A549 (cell line): ENCODE results near the gene PRR12. TPM values are rescaled to one million over a fixed set of nuclear protein-coding genes. Genes with fewer than 3 reads are reported as not detected.

Source experiments
- ATAC-seq, 2 experiments: fragments of 200-7000 bp in 1 of 2; fragments of >200 bp in 1 of 2; cut with Nextera tagmentation in 1 of 2; cut with Tn5 transposase in 1 of 2; 3 replicates each; pipeline versions ENCODE4 v1.8.0 to v1.9.1; 2018 to 2020; ENCODE audit warnings: mild to moderate bottlenecking in 1 of 2, moderate library complexity in 1 of 2
- CTCF ChIA-PET: fragments of 300-600 bp; sonication (Branson Sonifier 250); formaldehyde crosslinking; extraction: SDS; loops from one replicate; lab custom pipeline; 2021; ENCODE audit warnings: antibody characterized with exemption, inconsistent platforms; lab: Yijun Ruan, JAX
- POLR2A ChIA-PET: fragments of 350-600 bp; formaldehyde crosslinking; extraction: SDS; loops from one replicate; lab custom pipeline; 2021; ENCODE audit warnings: antibody characterized with exemption, inconsistent platforms; lab: Yijun Ruan, JAX
- DNase-seq, 2 experiments: peaks; one replicate each; pipeline versions ENCODE4 v3.0.0 to v3.0.0-alpha.2; 2011 to 2016; ENCODE audit warnings: low read depth in 1 of 2, low spot score in 1 of 2
- FAIRE-seq: peaks from 2 replicates; lab custom pipeline; 2011; peaks lifted over from hg19 to GRCh38; lab: Jason Lieb, UNC
- H3K27ac ChIP-seq, 2 experiments: fragments of >200 bp; sonication (Bioruptor Twin); formaldehyde crosslinking; 3 replicates each; pipeline ENCODE4 v1.5.1; 2016 to 2017
- H3K4me1 ChIP-seq: fragments of >200 bp; sonication (Bioruptor Twin); formaldehyde crosslinking; 3 replicates; pipeline ENCODE4 v1.6.1; 2016
- H3K4me2 ChIP-seq: fragments of >200 bp; sonication (Bioruptor Twin); formaldehyde crosslinking; 3 replicates; pipeline ENCODE4 v1.6.1; 2016
- H3K4me3 ChIP-seq: fragments of >200 bp; sonication (Bioruptor Twin); formaldehyde crosslinking; 3 replicates; pipeline ENCODE4 v1.5.1; 2016
- H3K9me3 ChIP-seq: fragments of >200 bp; sonication (Bioruptor Twin); formaldehyde crosslinking; 3 replicates; pipeline ENCODE4 v1.6.1; 2016
- CHD2 ChIP-seq: fragments of 150-350 bp; IDR thresholded peaks from 2 replicates; pipeline ENCODE4 v1.6.1; 2014; ENCODE audit warnings: low read length; ENCODE audit not compliant: partially characterized antibody
- EHMT2 ChIP-seq: fragments of 200-600 bp; sonication (generic); IDR thresholded peaks from 2 replicates; pipeline ENCODE4 v1.6.1; 2016; ENCODE audit warnings: antibody characterized with exemption, low read depth, mild to moderate bottlenecking, moderate library complexity
- ESRRA ChIP-seq: fragments of 150-350 bp; IDR thresholded peaks from 2 replicates; pipeline ENCODE4 v1.6.1; 2014; ENCODE audit warnings: mild to moderate bottlenecking, low read length, borderline replicate concordance
- FOXS1 ChIP-seq: fragments of 250-450 bp; sonication (Bioruptor Pico); IDR thresholded peaks from 2 replicates; pipeline ENCODE4 v1.5.0; 2020; ENCODE audit warnings: mild to moderate bottlenecking, moderate library complexity
- GATA3 ChIP-seq: IDR thresholded peaks from 2 replicates; pipeline ENCODE4 v1.6.1; 2012; ENCODE audit warnings: borderline replicate concordance
- JUNB ChIP-seq: fragments of >200 bp; sonication (Bioruptor Twin); formaldehyde crosslinking; IDR thresholded peaks from 2 replicates; pipeline ENCODE4 v1.6.1; 2016
- MAZ ChIP-seq: fragments of 150-350 bp; IDR thresholded peaks from 2 replicates; pipeline ENCODE4 v1.6.1; 2014; ENCODE audit warnings: antibody characterized with exemption, low read depth, low read length, borderline replicate concordance
- NPAS2 ChIP-seq: fragments of 250-450 bp; sonication (Bioruptor Pico); IDR thresholded peaks from 2 replicates; pipeline ENCODE4 v1.8.0; 2022; ENCODE audit warnings: mild to moderate bottlenecking, moderate library complexity, borderline replicate concordance
- NR3C1 ChIP-seq: fragments of >200 bp; sonication (Bioruptor Twin); formaldehyde crosslinking; IDR thresholded peaks from 3 replicates; pipeline ENCODE4 v1.6.1; 2017
- SREBF2 ChIP-seq: fragments of 450-650 bp; IDR thresholded peaks from 2 replicates; pipeline ENCODE4 v1.6.1; 2014; ENCODE audit warnings: mild to moderate bottlenecking, moderate library complexity
- TFCP2L1 ChIP-seq: fragments of 250-450 bp; sonication (Bioruptor Pico); IDR thresholded peaks from 2 replicates; pipeline ENCODE4 v1.5.0; 2021; ENCODE audit warnings: mild to moderate bottlenecking
- ZFP36 ChIP-seq: fragments of 450-650 bp; IDR thresholded peaks from 2 replicates; pipeline ENCODE4 v1.6.1; 2014; ENCODE audit warnings: borderline replicate concordance; ENCODE audit not compliant: partially characterized antibody
- WGBS: methylation state at CpG from one replicate; pipeline ENCODE4 v1.1.6; 2017; ENCODE audit errors: missing lambda C conversion rate; 5-methylcytosine and 5-hydroxymethylcytosine counted together
- polyA plus RNA-seq, 4 experiments: library from polyadenylated mRNA; depleted of rRNA in 3 of 4; stranded (reverse); fragments of >200 nt; fragmentation: RNase III in 1 of 4; extraction: RNeasy Plus Mini Kit Qiagen cat#74134 plus additional on column Dnase treatment in 1 of 4; gene quantifications; 2 replicates in 3 of 4; 3 replicates in 1 of 4; pipeline ENCODE4 v1.2.3, GENCODE V29; 2011 to 2017
- TF ChIP-seq, protein P1 (sequence below): fragments of 250-450 bp; sonication (Bioruptor Pico); IDR thresholded peaks from 2 replicates; pipeline ENCODE4 v1.5.0; 2020; ENCODE audit warnings: low read depth, mild to moderate bottlenecking, moderate library complexity
- TF ChIP-seq, protein P2 (sequence below): IDR thresholded peaks from 2 replicates; pipeline ENCODE4 v1.6.1; 2012
- TF ChIP-seq, protein P3 (sequence below): fragments of 450-650 bp; IDR thresholded peaks from 2 replicates; pipeline ENCODE4 v1.6.1; 2014; ENCODE audit warnings: antibody characterized with exemption
- TF ChIP-seq, protein P4 (sequence below): fragments of 250-450 bp; sonication (Bioruptor Pico); IDR thresholded peaks from 2 replicates; pipeline ENCODE4 v1.5.0; 2021; ENCODE audit warnings: mild to moderate bottlenecking, moderate library complexity, borderline replicate concordance
- TF ChIP-seq, protein P5 (sequence below): fragments of 200-600 bp; sonication (generic); IDR thresholded peaks from 2 replicates; pipeline ENCODE4 v1.6.1; 2016; ENCODE audit warnings: antibody characterized with exemption, mild to moderate bottlenecking, moderate library complexity

The PRR12 gene
- polyA plus RNA-seq, 2 of the 4 experiments (the other 2 are of a cell fraction): 0.78 to 15.6 TPM

DNA sequence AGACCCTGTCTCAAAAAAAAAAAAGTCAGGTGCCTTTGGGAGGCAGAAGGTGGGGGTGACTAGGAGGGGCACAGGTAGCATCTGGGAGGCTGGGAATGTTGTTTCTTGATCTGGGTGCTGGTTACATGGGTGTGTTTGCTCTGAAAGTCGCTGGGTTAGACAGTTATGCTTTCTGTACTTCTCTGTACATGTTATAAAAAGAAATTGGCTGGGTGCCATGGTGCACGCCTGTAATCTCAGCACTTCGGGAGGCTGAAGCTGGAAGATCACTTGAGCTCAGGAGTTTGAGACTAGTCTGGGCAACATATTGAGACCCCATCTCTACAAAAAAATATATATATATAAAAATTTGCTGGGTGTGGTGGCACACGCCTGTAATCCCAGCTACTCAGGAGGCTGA is 25.7 kb upstream of the PRR12 start:
- Histone ChIP-seq H3K27ac (no peak overlapping the region), H3K9me3 (no peaks in the 10 kb centered on the region), H3K4me1 (peaks cover 8% of the 10 kb centered on the region), H3K4me2 (no peak overlapping the region), H3K4me3 (no peak overlapping the region)
- DNase-seq (no peak), ATAC-seq (no peak), FAIRE-seq (no peak)
- ChIA-PET POLR2A (no interaction called here), CTCF (interaction anchor here (0.6 to 13.0 kb wide), 7 partner anchors 15 to 191 kb away, joined by 3 to 210 read pairs (median 3); partner anchors contain the start of gene NOSIP)
- TF ChIP-seq NPAS2 (CRISPR knock-in tag): no peak
- no peak for TF ChIP-seq CHD2
- TF ChIP-seq SREBF2: no peak
- no peak for TF ChIP-seq NR3C1
- no peak for TF ChIP-seq GATA3
- TF ChIP-seq TFCP2L1 (CRISPR knock-in tag): no peak
- no peak for TF ChIP-seq FOXS1
- WGBS: 80% methylated on average over 4 of the region's 4 CpGs

DNA sequence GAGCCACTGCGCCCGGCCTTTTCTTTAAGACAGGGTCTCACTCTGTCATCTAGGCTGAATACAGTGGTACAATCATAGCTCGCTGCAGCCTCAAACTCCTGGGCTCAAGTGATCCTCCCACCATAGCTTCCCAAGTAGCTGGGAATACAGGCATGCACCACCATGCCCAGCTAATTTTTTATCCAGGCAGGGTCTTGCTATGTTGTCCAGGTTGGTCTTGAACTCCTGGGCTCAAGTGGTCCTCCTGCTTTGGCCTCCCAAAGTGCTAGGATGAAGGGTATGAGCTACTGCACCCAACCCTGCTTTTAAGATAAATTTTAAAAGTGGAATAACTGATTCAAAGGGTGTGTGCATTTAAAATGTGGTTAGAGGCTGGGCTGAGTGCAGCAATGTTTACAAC is 24.7 kb upstream of the PRR12 start:
- H3K4me1 ChIP-seq: peaks cover 13% of the 10 kb centered on the region
- H3K4me3 ChIP-seq: no peak overlapping the region
- no peak for FAIRE-seq
- H3K27ac ChIP-seq: no peak overlapping the region
- ChIA-PET CTCF (interaction anchor here (0.7 to 13.0 kb wide), 4 partner anchors 18 to 106 kb away, joined by 3 to 210 read pairs (median 4); no protein-coding TSS in a partner anchor), POLR2A (no interaction called here)
- no peak overlapping the region for H3K4me2 ChIP-seq
- WGBS: 93% methylated on average over 3 of the region's 3 CpGs
- TF ChIP-seq, protein P1, sequence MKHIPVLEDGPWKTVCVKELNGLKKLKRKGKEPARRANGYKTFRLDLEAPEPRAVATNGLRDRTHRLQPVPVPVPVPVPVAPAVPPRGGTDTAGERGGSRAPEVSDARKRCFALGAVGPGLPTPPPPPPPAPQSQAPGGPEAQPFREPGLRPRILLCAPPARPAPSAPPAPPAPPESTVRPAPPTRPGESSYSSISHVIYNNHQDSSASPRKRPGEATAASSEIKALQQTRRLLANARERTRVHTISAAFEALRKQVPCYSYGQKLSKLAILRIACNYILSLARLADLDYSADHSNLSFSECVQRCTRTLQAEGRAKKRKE (CRISPR knock-in tag): no peak
- no peak for TF ChIP-seq ESRRA
- DNase-seq: no peak
- no peaks in the 10 kb centered on the region for H3K9me3 ChIP-seq
- no peak for ATAC-seq

DNA sequence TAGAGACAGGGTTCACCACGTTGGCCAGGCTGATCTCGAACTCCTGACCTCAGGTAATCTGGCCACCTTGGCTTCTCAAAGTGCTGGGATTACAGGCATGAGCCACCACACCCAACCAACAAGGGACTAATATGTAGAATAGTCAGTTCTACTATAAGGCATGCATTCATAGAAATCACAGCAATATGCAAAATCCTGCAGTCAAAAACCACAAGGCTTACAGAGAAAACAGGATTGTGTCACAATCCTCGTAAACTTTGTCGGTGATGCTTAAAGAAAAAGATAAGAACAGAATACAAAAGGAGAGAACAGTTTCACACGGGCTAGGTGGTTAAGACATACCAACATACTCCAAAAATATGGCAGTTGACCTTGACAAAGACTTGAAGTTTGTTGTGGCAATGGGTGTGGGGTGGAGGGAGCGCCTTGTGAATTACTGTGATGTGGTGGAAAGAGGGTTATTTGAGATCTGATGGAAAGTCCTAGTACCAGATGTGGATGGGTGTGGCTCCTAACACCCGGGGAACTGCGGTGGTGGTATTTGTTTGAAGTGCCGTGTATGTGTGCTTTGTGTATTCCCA is 23.0 kb upstream of the PRR12 start:
- FAIRE-seq (no peak), ATAC-seq (no peak), DNase-seq (no peak)
- no peak overlapping the region for H3K27ac ChIP-seq
- TF ChIP-seq EHMT2 (no peak), ZFP36 (no peak), JUNB (no peak), MAZ (no peak)
- TF ChIP-seq, protein P2, sequence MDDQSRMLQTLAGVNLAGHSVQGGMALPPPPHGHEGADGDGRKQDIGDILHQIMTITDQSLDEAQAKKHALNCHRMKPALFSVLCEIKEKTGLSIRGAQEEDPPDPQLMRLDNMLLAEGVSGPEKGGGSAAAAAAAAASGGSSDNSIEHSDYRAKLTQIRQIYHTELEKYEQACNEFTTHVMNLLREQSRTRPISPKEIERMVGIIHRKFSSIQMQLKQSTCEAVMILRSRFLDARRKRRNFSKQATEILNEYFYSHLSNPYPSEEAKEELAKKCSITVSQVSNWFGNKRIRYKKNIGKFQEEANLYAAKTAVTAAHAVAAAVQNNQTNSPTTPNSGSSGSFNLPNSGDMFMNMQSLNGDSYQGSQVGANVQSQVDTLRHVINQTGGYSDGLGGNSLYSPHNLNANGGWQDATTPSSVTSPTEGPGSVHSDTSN: no peak
- TF ChIP-seq, protein P3, sequence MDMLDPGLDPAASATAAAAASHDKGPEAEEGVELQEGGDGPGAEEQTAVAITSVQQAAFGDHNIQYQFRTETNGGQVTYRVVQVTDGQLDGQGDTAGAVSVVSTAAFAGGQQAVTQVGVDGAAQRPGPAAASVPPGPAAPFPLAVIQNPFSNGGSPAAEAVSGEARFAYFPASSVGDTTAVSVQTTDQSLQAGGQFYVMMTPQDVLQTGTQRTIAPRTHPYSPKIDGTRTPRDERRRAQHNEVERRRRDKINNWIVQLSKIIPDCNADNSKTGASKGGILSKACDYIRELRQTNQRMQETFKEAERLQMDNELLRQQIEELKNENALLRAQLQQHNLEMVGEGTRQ: no peak
- TF ChIP-seq, protein P4, sequence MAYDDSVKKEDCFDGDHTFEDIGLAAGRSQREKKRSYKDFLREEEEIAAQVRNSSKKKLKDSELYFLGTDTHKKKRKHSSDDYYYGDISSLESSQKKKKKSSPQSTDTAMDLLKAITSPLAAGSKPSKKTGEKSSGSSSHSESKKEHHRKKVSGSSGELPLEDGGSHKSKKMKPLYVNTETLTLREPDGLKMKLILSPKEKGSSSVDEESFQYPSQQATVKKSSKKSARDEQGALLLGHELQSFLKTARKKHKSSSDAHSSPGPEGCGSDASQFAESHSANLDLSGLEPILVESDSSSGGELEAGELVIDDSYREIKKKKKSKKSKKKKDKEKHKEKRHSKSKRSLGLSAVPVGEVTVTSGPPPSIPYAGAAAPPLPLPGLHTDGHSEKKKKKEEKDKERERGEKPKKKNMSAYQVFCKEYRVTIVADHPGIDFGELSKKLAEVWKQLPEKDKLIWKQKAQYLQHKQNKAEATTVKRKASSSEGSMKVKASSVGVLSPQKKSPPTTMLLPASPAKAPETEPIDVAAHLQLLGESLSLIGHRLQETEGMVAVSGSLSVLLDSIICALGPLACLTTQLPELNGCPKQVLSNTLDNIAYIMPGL (CRISPR knock-in tag): no peak
- TF ChIP-seq, protein P5, sequence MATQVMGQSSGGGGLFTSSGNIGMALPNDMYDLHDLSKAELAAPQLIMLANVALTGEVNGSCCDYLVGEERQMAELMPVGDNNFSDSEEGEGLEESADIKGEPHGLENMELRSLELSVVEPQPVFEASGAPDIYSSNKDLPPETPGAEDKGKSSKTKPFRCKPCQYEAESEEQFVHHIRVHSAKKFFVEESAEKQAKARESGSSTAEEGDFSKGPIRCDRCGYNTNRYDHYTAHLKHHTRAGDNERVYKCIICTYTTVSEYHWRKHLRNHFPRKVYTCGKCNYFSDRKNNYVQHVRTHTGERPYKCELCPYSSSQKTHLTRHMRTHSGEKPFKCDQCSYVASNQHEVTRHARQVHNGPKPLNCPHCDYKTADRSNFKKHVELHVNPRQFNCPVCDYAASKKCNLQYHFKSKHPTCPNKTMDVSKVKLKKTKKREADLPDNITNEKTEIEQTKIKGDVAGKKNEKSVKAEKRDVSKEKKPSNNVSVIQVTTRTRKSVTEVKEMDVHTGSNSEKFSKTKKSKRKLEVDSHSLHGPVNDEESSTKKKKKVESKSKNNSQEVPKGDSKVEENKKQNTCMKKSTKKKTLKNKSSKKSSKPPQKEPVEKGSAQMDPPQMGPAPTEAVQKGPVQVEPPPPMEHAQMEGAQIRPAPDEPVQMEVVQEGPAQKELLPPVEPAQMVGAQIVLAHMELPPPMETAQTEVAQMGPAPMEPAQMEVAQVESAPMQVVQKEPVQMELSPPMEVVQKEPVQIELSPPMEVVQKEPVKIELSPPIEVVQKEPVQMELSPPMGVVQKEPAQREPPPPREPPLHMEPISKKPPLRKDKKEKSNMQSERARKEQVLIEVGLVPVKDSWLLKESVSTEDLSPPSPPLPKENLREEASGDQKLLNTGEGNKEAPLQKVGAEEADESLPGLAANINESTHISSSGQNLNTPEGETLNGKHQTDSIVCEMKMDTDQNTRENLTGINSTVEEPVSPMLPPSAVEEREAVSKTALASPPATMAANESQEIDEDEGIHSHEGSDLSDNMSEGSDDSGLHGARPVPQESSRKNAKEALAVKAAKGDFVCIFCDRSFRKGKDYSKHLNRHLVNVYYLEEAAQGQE: no peak
- 0 out of 3 replicates have a peak overlapping the region, but pooled peaks have one; percentile 3 for H3K4me2 ChIP-seq
- H3K4me3 ChIP-seq: no peak overlapping the region
- no peaks in the 10 kb centered on the region for H3K9me3 ChIP-seq
- POLR2A ChIA-PET: no interaction called here
- CTCF ChIA-PET: interaction anchor here (0.5 to 16.1 kb wide), 7 partner anchors 14 to 63 kb away, joined by 3 to 426 read pairs (median 6); no protein-coding TSS in a partner anchor
- peaks cover 13% of the 10 kb centered on the region for H3K4me1 ChIP-seq
- WGBS: 61% methylated on average over 9 of the region's 9 CpGs
